GM19328 (cell line): ENCODE data around the gene KIRREL3.
"Not testable (repeated sequence)": the region's sequence is repeated elsewhere in the genome, so short reads cannot be mapped to it uniquely, and the experiment has no call there.

Experiments
- ATAC-seq: cut with Tn5 transposase; IDR thresholded peaks from one replicate; pipeline ENCODE4 v1.9.1; 2021; ENCODE audit warnings: mild to moderate bottlenecking, moderate library complexity; ENCODE audit not compliant: unreplicated experiment

The KIRREL3 gene

GRCh38 chr11:126400479-126400878 lies 600.1 kb downstream of the KIRREL3 start:
- no peak for ATAC-seq

GRCh38 chr11:126400019-126400418 lies 600.6 kb downstream of the KIRREL3 start:
- no peak for ATAC-seq

GRCh38 chr11:126398721-126399120 lies 601.8 kb downstream of the KIRREL3 start:
- no peak for ATAC-seq

- ATAC-seq = no peak
Measured at GRCh38 chr11:126398296-126398695, 602.3 kb downstream of the KIRREL3 start.

- ATAC-seq = no peak
Measured at GRCh38 chr11:126396965-126397364, 603.6 kb downstream of the KIRREL3 start.

GRCh38 chr11:126396266-126396665 lies 604.3 kb downstream of the KIRREL3 start:
- not testable (repeated sequence) for ATAC-seq

- not testable (repeated sequence) for ATAC-seq
Measured at GRCh38 chr11:126395784-126396183, 604.8 kb downstream of the KIRREL3 start.

GRCh38 chr11:126394634-126395072 lies 605.9 kb downstream of the KIRREL3 start:
- not testable (repeated sequence) for ATAC-seq

- no peak for ATAC-seq
Measured at GRCh38 chr11:126394036-126394435, 606.5 kb downstream of the KIRREL3 start.

GRCh38 chr11:126393143-126393542 lies 607.4 kb downstream of the KIRREL3 start:
- ATAC-seq = no peak

GRCh38 chr11:126392633-126393013 lies 607.9 kb downstream of the KIRREL3 start:
- ATAC-seq = no peak

- ATAC-seq = peak; percentile 66
Measured at GRCh38 chr11:126391970-126392632, 608.5 kb downstream of the KIRREL3 start.

- no peak for ATAC-seq
Measured at GRCh38 chr11:126391286-126391954, 609.1 kb downstream of the KIRREL3 start.

GRCh38 chr11:126390272-126390867 lies 610.2 kb downstream of the KIRREL3 start:
- no peak for ATAC-seq

GRCh38 chr11:126387857-126388256 lies 612.7 kb downstream of the KIRREL3 start:
- ATAC-seq = no peak

GRCh38 chr11:126386729-126387071 lies 613.9 kb downstream of the KIRREL3 start:
- ATAC-seq = not testable (repeated sequence)

- no peak for ATAC-seq
Measured at GRCh38 chr11:126385991-126386728, 614.4 kb downstream of the KIRREL3 start.

GRCh38 chr11:126384449-126385070 lies 616.0 kb downstream of the KIRREL3 start:
- no peak for ATAC-seq

GRCh38 chr11:126383339-126384335 lies 616.9 kb downstream of the KIRREL3 start:
- no peak for ATAC-seq

GRCh38 chr11:126382641-126383040 lies 617.9 kb downstream of the KIRREL3 start:
- not testable (repeated sequence) for ATAC-seq
